HG02798 (cell line): ENCODE data around the gene FER.

ENCODE experiments used
- ATAC-seq: cut with Tn5 transposase; IDR thresholded peaks from one replicate; pipeline ENCODE4 v1.9.1; 2021; ENCODE audit warnings: mild to moderate bottlenecking; ENCODE audit not compliant: unreplicated experiment, poor library complexity

Gene FER

DNA sequence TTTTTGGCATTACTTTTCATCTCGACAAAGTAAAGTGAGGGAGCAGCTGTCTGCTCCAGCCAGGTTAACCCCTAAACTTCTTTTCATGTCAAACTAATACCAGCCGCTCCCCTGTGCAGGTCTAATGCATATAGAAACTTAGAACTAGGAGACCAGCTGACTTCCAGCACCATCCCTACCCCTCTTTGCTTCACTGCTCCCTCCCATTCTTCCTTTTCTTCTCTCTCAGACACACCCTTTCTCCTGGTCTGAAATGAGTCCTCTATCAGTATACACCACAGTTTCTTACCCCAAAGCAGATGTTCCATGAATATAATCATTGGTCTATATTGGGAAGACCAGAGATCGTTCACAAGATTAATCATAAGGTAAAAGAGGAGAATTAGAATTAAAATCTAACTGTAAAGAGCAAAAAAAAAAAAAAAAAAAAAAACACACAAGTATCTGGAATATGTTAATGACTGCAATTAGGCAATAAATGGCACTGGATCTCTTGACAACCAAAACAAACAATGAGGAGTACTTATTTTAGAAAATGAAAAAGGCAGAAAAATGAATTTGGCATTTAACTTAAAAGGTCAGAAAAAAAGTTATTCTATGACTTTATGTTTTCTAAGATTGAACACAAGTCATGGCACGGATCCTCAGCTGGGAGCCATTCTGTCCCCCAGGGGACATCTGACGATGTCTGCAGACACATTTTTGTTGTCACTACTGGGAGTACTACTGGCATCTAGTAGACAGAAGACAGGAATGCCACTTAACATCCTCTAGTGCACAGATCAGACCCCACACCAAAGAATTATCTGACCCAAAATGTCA is 452.3 kb downstream of the FER start:
- no peak for ATAC-seq

DNA sequence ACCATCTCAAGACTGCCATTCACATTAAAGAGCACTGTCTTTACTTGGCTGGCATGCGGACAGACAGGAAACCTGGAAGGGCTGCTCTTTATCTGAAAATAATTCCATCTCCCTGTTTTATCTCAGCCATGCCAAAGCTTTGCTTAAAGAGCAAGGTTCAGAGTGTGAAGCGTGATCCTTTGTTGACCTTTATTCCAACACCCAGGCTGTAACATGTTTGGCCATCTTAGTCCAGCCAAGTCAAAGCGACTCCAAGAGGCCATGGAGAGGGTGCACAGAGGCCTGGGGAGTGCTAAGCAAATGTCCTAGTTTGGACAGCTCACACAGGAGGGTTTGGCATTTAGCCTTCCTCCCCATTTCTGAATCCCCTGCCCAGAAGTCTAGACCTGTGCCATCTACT is 467.3 kb downstream of the FER start:
- no peak for ATAC-seq

- no peak for ATAC-seq
Observed at GRCh38 chr5:109218818-109219217, 471.1 kb downstream of the FER start.

- no peak for ATAC-seq
Observed at GRCh38 chr5:109223531-109223930, 475.8 kb downstream of the FER start.

GRCh38 chr5:109224276-109224882 is 476.7 kb downstream of the FER start:
- no peak for ATAC-seq

GRCh38 chr5:109225716-109226625 is 478.3 kb downstream of the FER start:
- ATAC-seq: no peak

DNA sequence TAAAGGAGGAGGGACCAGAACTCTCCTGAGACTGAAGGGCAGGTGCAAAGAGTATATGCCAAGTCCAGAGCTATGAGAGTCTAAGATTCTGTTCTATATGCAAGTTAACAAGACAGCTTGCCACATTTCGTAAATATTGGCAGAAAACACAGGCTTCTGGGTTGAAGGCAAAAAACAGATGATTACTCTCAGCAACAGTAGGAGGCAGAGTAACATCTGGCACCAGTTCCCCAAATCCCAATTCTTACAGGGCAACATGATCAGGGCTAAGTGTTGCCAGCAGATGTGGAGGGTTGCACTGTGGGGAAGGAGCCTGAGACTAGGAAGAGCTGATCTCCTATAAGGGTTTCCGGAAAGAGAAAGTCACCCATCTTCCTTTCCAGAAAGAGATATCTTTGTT is 482.7 kb downstream of the FER start:
- ATAC-seq: no peak

GRCh38 chr5:109231331-109231730 is 483.6 kb downstream of the FER start:
- ATAC-seq: no peak

DNA sequence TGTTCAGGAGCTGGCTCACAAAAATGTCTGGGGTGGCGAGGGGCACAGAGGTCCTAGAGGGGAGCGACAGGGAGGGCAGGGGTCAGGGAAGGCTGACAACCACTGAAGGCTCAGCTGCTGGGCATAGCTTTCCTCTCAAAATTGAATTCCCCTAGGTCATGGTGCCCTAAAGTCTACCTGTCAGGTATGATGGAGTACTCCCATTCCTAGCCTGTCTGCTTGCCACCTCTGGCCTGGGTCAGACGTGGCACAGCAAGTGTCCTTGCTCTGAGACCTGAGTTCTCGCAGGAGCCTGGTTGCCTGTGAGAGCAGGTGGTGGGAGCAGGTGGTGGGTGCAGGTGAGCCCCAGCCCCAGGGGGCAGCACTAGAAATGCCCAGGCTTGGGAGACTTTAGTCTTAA is 486.7 kb downstream of the FER start:
- ATAC-seq: no peak

- ATAC-seq: no peak
Observed at GRCh38 chr5:109239456-109239855, 491.8 kb downstream of the FER start.

DNA sequence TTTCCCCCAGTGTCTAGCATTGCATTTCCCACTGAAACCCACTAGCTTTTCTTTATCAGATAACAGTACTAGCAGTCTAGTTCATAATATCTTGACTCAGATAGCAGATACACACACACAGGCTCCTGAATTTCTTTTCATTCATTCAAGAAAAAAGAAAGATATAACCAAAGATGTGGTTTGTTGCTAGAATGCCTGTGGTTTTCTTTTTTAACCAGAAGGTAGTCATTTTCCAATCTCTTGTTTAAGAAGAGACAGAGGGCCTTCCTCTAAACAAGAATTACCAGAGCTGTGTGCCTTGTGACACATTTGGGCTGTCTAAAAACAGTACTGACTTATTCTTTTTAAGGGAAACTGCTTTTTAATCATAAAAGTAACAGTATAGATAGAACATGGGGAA is 494.8 kb downstream of the FER start:
- ATAC-seq: no peak

GRCh38 chr5:109246395-109246794 is 498.7 kb downstream of the FER start:
- ATAC-seq: no peak
